Measurements from ENCODE around the gene SYT7.

Gene SYT7

GRCh38 chr11:61513143-61513765 lies 67.6 kb downstream of the SYT7 start:
- DNase-seq, result no peak

GRCh38 chr11:61512435-61512834 lies 68.4 kb downstream of the SYT7 start:
- DNase-seq, result no peak

- DNase-seq, result no peak
These were observed 69.5 kb downstream of the SYT7 start for GRCh38 chr11:61511383-61511782.

DNA sequence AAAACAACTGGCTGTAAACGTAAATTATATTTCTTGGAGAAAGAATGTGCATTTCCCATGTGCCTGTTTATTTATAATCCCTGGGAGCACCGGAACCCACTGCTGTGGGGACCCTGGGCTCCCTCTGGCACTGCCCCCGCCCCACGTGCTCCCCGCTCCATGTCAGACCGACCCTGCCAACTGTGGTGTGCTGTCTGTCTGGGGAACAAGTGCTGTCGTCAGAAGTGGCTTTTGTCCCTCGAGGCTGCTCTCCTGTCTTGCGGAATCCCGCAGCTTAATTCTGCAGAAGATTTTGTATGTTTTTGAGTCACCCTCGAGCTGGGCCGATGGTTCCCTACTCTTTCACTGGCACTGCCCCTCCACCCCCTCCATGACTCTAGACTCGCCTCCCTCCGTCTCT lies 69.9 kb downstream of the SYT7 start:
- no peak for DNase-seq

DNA sequence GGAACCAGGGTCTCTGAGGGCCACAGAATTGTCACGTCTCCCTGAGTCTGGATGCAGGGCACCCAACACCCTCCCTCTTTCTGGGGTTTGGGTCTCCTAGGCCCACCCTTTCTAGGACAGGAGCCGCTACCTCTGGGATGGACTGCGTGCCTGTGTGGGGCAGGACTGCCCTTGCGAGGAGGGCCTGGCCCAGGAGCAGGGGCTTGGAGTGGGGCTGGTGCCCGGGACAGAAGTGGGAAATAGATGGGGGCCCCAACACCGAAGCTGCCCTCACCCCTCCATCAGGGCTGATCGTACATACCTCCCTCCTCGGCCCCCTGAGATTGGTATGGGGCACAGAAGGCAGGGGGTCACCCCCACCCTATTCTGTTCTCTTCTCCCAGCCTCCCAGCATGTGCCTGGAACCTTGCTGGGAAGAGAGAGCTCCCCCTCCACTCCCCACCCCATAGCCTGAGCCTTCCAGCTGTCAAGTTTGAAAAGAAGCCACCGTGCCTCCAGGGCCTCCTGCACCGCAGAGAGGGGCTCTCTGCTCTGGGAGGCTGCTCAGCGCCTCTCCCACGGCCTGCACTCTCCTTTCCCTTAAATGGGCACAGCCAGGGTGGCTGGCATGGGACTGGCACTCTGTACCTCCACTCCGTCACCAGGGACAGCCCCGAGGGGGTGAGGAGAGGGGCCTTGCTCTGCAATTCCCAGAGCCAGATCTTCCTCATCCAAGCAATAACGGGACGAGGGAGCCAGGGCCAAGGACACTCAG lies 70.5 kb downstream of the SYT7 start:
- no peak for DNase-seq

DNA sequence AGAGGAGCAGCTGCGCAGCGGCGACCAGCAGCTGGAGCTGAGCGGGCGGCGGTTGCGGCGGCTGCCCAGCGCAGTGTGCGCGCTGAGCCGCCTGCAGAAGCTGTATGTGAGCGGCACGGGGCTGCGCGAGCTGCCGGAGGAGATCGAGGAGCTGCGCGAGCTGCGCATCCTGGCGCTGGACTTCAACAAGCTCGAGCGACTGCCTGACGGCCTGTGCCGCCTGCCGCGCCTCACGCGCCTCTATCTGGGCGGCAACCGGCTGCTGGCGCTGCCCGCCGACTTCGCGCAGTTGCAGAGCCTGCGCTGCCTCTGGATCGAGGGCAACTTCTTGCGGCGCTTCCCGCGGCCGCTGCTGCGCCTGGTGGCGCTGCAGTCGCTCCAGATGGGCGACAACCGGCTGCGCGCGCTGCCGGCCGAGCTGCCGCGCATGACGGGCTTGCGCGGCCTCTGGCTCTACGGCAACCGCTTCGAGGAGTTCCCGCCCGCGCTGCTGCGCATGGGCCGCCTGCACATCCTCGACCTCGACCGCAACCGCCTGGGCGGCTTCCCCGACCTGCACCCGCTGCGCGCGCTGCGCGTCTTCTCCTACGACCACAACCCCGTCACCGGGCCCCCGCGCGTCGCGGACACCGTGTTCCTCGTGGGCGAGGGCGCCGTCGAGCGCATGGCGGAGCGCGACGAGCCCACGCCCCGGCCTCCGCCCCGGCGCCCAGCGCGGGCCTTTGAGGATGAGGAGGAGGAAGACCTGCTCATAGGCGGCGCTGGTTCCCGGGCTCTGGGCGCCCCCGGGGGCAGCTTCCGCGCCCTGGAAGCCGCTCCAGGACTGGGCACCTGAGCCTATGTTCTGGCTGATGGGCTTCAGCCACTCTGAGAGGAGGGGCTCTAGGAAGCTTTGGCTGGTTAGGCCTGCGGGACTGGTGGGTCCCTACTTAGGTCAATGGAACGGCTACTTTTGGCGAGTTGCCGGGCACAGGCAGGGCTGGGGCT lies 71.5 kb downstream of the SYT7 start:
- DNase-seq, result peak; percentile 34

DNA sequence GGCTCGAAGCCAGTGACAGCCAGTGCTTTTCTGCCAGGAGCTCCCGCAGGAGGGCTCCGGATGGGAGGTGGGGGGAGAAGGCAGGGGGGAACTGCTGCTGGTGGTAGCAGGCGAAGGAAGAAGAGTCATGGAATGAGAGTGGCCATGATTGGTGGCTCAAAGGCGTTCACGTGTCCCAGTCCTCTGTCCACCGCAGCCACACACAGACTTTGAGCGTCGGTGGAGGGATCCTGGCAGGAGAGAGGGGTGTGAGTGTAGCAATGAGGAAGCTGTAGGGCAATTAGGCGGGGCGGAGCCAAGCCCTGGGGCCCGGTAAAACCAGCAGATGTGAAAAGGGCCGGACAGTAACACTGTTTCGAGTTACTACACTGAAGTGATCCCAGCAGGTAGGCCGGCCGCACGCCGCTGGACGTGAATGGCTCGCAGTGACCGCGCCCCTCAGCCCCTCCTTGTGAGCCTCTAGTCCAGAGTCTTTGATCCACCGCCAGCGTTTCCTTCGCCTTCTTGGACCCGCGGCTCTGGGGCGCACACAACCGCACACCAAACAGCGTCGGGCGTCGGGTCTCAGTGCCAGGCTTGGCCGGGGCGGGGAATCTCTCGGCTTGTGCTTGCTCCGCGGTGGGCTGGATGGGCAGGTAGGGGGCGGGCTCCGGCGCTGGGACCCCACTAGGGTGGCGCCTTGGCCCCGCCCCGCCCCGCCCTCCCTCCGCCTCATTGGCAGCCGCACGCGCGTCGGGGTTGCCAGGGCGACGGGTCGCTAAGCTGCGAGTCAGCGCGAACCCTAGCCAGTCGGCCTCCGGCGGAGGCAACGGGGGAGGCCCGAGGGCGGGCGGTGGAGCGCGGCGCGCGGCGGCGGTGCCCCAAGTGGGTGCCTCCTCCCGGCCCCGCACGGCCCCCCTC lies 72.7 kb downstream of the SYT7 start, which contains the start of gene LRRC10B:
Gene LRRC10B (plus strand): TSS at position 788 of the 900 bp plus-strand sequence. CDS start 250 bp downstream, outside the sequence.
- DNase-seq, result no peak

GRCh38 chr11:61507012-61507768 lies 73.7 kb downstream of the SYT7 start:
- DNase-seq, result no peak

- DNase-seq, result no peak
These were observed 75.2 kb downstream of the SYT7 start for GRCh38 chr11:61505640-61506155.

GRCh38 chr11:61505106-61505505 lies 75.8 kb downstream of the SYT7 start:
- no peak for DNase-seq

- DNase-seq, result no peak
These were observed 77.6 kb downstream of the SYT7 start for GRCh38 chr11:61503135-61503770.

GRCh38 chr11:61502522-61502921 lies 78.4 kb downstream of the SYT7 start:
- DNase-seq, result no peak

GRCh38 chr11:61499816-61500491 lies 80.9 kb downstream of the SYT7 start:
- no peak for DNase-seq

GRCh38 chr11:61498767-61499341 lies 82.0 kb downstream of the SYT7 start:
- DNase-seq, result no peak

DNA sequence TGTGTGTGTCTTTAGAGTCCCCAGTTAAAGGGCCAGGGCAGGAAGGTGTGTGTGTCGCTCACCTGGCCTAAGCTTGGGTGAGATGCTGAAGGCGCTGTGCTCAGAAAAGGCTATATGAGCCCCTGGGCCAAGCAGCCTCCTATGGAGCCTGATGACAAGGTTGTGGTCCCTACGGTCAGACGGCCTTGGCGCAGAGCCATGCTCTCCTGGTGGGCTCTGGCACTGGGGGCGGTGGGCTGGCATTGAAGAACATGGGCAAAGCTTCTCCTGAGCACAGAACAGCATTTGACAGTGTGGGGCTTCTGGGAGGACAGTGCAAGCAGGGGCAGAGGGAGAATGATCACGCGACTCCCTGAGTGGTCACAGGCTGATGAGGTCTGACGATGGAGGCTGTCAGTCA lies 83.0 kb downstream of the SYT7 start:
- no peak for DNase-seq

- no peak for DNase-seq
These were observed 83.4 kb downstream of the SYT7 start for GRCh38 chr11:61497473-61497872.

DNA sequence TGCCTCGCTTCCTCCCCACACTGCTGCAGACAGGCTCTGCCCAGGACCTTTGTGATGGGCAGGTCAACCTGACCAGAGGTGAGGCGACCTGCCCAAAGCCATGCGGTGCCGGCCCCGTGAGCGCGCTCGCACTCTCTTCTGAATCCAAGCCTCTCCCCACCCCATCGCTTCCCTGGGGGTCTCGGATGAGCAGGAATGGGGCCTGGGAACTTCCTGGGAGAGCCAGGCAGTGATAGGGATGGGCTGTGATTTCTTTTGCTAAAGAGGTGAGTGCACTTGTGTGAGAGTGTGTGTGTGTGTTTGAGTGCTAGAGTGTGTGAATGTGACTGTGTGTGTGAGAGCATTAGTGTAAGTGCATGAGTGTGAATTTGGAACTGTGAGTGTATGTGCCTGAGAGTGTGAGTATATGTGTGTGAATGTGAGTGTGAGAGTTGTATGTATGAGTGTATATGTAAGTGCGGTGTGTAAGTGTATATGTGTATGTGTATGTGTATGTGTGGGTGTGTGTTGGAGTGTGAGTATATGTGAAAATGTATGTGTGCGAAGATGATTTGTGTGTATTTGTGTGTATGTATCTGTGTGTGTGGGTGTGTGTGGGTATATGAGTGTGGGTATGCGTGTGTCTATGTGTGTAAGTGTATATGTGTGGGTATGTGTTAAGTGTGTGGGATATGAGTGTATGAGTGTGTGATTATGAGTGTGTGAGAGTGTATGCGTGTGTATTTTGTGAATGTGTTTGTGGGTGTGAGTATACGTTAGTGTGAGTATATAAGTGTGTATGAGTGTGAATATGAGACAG lies 84.1 kb downstream of the SYT7 start:
- no peak for DNase-seq

GRCh38 chr11:61495801-61496601 lies 84.9 kb downstream of the SYT7 start:
- DNase-seq, result no peak
